Liver (tissue), 3 donors: ENCODE results near the gene SNX10.

Experiments
- MAX ChIP-seq: IDR thresholded peaks from 2 replicates; pipeline ENCODE4 v1.6.1; 2016; ENCODE audit warnings: antibody characterized with exemption
- SP1 ChIP-seq: IDR thresholded peaks from 2 replicates; pipeline ENCODE4 v1.6.1; 2018; ENCODE audit warnings: antibody characterized with exemption, mild to moderate bottlenecking
- TAF1 ChIP-seq: conservative IDR thresholded peaks from 2 replicates; pipeline ENCODE4 v1.6.1; 2016; ENCODE audit warnings: antibody characterized with exemption, mild to moderate bottlenecking
- TF ChIP-seq, protein P1 (sequence below): fragments of 150-350 bp; IDR thresholded peaks from 2 replicates; pipeline ENCODE4 v1.5.1; 2017; ENCODE audit warnings: improper control_type of control experiment, low read depth, low read length; ENCODE audit not compliant: missing input control
- donor health status: healthy.
- donor health status: healthy.

- TF ChIP-seq, protein P1, sequence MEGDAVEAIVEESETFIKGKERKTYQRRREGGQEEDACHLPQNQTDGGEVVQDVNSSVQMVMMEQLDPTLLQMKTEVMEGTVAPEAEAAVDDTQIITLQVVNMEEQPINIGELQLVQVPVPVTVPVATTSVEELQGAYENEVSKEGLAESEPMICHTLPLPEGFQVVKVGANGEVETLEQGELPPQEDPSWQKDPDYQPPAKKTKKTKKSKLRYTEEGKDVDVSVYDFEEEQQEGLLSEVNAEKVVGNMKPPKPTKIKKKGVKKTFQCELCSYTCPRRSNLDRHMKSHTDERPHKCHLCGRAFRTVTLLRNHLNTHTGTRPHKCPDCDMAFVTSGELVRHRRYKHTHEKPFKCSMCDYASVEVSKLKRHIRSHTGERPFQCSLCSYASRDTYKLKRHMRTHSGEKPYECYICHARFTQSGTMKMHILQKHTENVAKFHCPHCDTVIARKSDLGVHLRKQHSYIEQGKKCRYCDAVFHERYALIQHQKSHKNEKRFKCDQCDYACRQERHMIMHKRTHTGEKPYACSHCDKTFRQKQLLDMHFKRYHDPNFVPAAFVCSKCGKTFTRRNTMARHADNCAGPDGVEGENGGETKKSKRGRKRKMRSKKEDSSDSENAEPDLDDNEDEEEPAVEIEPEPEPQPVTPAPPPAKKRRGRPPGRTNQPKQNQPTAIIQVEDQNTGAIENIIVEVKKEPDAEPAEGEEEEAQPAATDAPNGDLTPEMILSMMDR, result no peak
- TF ChIP-seq TAF1 (no peak), SP1 (no peak), MAX (no peak)
Observed at GRCh38 chr7:26403640-26404039, 112.0 kb downstream of the SNX10 start.
